Glomerular endothelial cell (primary cell): ENCODE data around the gene STK32C. TPM values are rescaled to one million over a fixed set of nuclear protein-coding genes. Genes with fewer than 3 reads are reported as not detected.
"Not testable (repeated sequence)": the region's sequence is repeated elsewhere in the genome, so short reads cannot be mapped to it uniquely, and the experiment has no call there.

Experiments
- DNase-seq: peaks from one replicate; pipeline ENCODE4 v3.0.0-alpha.2; 2011; ENCODE audit warnings: low read depth, low spot score; ENCODE audit errors: extremely low read depth
- total RNA-seq: library from RNA; depleted of rRNA; stranded (reverse); fragments of >200 nt; gene quantifications from 2 replicates; pipeline ENCODE4 v1.2.3, GENCODE V29; 2015

STK32C gene
- total RNA-seq, 1 donor from 2014 or later, result 7.8 TPM

- not testable (repeated sequence) for DNase-seq
Measured at GRCh38 chr10:132220996-132221395, 86.8 kb downstream of the STK32C start.

- DNase-seq, result no peak
Measured at GRCh38 chr10:132220061-132220460, 87.7 kb downstream of the STK32C start.

GRCh38 chr10:132219486-132219885, 88.3 kb downstream of the STK32C start:
- DNase-seq, result no peak

GRCh38 chr10:132216441-132216840, 91.3 kb downstream of the STK32C start:
- not testable (repeated sequence) for DNase-seq

- no peak for DNase-seq
Measured at GRCh38 chr10:132213917-132214316, 93.8 kb downstream of the STK32C start.

- no peak for DNase-seq
Measured at GRCh38 chr10:132212816-132213215, 94.9 kb downstream of the STK32C start.

GRCh38 chr10:132211246-132211645, 96.5 kb downstream of the STK32C start:
- DNase-seq, result no peak

- no peak for DNase-seq
Measured at GRCh38 chr10:132210766-132211165, 97.0 kb downstream of the STK32C start.

- DNase-seq, result no peak
Measured at GRCh38 chr10:132209978-132210530, 97.7 kb downstream of the STK32C start.

GRCh38 chr10:132209130-132209529, 98.6 kb downstream of the STK32C start:
- no peak for DNase-seq

- no peak for DNase-seq
Measured at GRCh38 chr10:132208462-132209050, 99.2 kb downstream of the STK32C start.

- no peak for DNase-seq
Measured at GRCh38 chr10:132207536-132208461, 100.0 kb downstream of the STK32C start.

- no peak for DNase-seq
Measured at GRCh38 chr10:132206806-132207535, 100.8 kb downstream of the STK32C start.

GRCh38 chr10:132206377-132206745, 101.4 kb downstream of the STK32C start:
- no peak for DNase-seq

GRCh38 chr10:132205650-132206376, 101.9 kb downstream of the STK32C start:
- DNase-seq, result no peak

- no peak for DNase-seq
Measured at GRCh38 chr10:132204781-132205473, 102.8 kb downstream of the STK32C start.

- no peak for DNase-seq
Measured at GRCh38 chr10:132204078-132204780, 103.5 kb downstream of the STK32C start.

GRCh38 chr10:132203256-132204077, 104.3 kb downstream of the STK32C start:
- no peak for DNase-seq
